Esophagus muscularis mucosa (tissue), 4 donors: ENCODE data around the gene SRP68. TPM values are rescaled to one million over a fixed set of nuclear protein-coding genes. Genes with fewer than 3 reads are reported as not detected.

Experiments used
- DNase-seq: peaks from one replicate; pipeline ENCODE4 v3.0.0-alpha.2; 2017; ENCODE audit errors: extremely low spot score
- H3K27ac ChIP-seq, 4 donors: fragments of 200-600 bp; sonication (generic); replicated peaks in 1 of 4; 1 replicate in 3 of 4; 2 replicates in 1 of 4; pipeline ENCODE4 v1.5.1; 2016 to 2019; ENCODE audit warnings: mild to moderate bottlenecking in 1 of 4
- H3K27me3 ChIP-seq, 4 donors: fragments of 200-600 bp; sonication (generic); one replicate each; pipeline versions ENCODE4 v1.5.1 to v1.6.0; 2016 to 2019
- H3K36me3 ChIP-seq, 4 donors: fragments of 200-600 bp; sonication (generic); one replicate each; pipeline ENCODE4 v1.5.1; 2016 to 2019
- H3K4me1 ChIP-seq, 4 donors: fragments of 200-600 bp; sonication (generic); one replicate each; pipeline ENCODE4 v1.5.1; 2016 to 2019
- H3K4me3 ChIP-seq, 4 donors: fragments of 200-600 bp; sonication (generic); 1 replicate in 2 of 4; 2 replicates in 2 of 4; pipeline ENCODE4 v1.5.1; 2016 to 2019; ENCODE audit warnings: mild to moderate bottlenecking in 4 of 4, moderate library complexity in 1 of 4
- H3K9me3 ChIP-seq, 4 donors: fragments of 200-600 bp; sonication (generic); 1 replicate in 3 of 4; 2 replicates in 1 of 4; pipeline ENCODE4 v1.5.1; 2016 to 2019
- EP300 ChIP-seq: sonication (generic); formaldehyde crosslinking; IDR thresholded peaks from one replicate; pipeline ENCODE4 v1.6.1; 2017; ENCODE audit warnings: antibody characterized with exemption
- POLR2A ChIP-seq: fragments of 450-650 bp; IDR thresholded peaks from one replicate; pipeline ENCODE4 v1.6.1; 2017; ENCODE audit warnings: antibody characterized with exemption, moderate library complexity, mild to moderate bottlenecking, low read depth
- POLR2AphosphoS5 ChIP-seq, 2 donors: sonication (generic); formaldehyde crosslinking; IDR thresholded peaks; one replicate each; pipeline ENCODE4 v1.6.1; 2017; ENCODE audit warnings: antibody characterized with exemption in 2 of 2
- WGBS: methylation state at CpG from one replicate; pipeline ENCODE4 v1.1.5; 2018; 5-methylcytosine and 5-hydroxymethylcytosine counted together
- intact Hi-C: fragments of 100-400 bp; cut with DNase I; formaldehyde crosslinking; loops from one replicate; pipeline ENCODE4 v1.15.1; 2023
- total RNA-seq, 4 donors: library from RNA; depleted of rRNA; stranded (reverse); fragments of >200 nt; gene quantifications; one replicate each; pipeline versions ENCODE4 v1.1.0 to v1.2.1, GENCODE V29; 2016
- TF ChIP-seq, protein P1 (sequence below), 3 experiments: fragments of 200-600 bp in 2 of 3; fragments of 450-650 bp in 1 of 3; sonication (generic) in 2 of 3; IDR thresholded peaks; one replicate each; pipeline ENCODE4 v1.5.1; 2017 to 2019; ENCODE audit warnings: antibody characterized with exemption in 3 of 3, mild to moderate bottlenecking in 2 of 3, moderate library complexity in 1 of 3

Gene SRP68
- total RNA-seq, 4 donors from 2014 or later = 41.9 to 56.9 (median 50.0) TPM

- intact Hi-C loops = no loop called here
- H3K4me1 ChIP-seq = no peaks in the 10 kb centered on the region
- 92% methylated on average over 5 of the region's 9 CpGs for WGBS
Observed at GRCh38 chr17:76023900-76024237, 48.4 kb downstream of the SRP68 start.

DNA sequence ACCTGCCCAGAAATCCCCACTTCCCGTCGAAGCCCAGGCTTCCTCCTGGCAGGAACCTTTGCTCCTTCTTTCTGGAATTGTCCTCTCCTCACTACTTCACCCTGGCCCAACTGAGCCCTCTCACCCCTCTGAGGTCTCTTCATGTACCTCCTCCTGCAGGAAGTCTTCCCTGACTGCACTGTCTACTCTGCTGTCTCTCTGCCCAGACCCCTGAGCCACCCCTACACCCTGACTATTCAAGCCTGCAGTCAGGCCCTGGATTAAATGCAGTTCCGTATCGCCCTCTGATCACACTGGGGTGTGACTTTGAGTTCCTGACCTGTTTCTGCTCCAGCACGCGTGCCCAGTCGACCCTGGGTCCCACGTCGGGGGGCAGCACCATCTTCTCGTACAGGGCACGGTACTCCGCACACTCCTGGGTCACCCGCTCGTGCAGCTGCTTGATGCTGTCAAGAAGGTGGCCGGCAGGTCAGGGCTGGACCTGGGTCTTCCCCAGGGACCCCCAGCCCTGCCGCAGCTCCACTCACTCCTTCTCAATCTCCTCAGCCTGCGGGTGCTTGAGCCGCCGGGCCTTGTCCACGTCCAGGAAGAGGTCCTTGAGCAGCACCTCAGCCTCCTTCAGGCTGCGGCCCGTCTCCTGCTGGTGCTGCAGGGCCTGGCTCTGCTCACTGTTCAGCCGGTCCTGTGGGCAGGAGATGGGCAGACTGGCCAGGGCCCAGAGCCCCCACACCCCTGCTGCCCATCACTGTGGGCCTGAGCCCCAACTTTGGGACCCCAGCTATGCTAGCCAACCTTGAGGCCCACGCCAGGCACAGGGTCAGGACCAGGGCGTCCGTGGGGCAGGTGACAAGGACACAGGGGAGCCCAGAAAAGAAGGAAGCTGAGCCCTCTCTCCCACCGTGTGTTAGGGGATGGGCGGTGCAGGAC is 49.1 kb downstream of the SRP68 start:
- 88% methylated on average over 28 of the region's 28 CpGs for WGBS
- no peaks in the 10 kb centered on the region for H3K9me3 ChIP-seq
- no peak overlapping the region for H3K4me3 ChIP-seq
- H3K27me3 ChIP-seq = peaks cover 0 to 12% (median 0%) of the 10 kb centered on the region in 4 donors
- H3K4me1 ChIP-seq = no peaks in the 10 kb centered on the region
- no peaks in the 10 kb centered on the region for H3K36me3 ChIP-seq
- DNase-seq = no peak
- H3K27ac ChIP-seq = no peak overlapping the region
- TF ChIP-seq, protein P1, sequence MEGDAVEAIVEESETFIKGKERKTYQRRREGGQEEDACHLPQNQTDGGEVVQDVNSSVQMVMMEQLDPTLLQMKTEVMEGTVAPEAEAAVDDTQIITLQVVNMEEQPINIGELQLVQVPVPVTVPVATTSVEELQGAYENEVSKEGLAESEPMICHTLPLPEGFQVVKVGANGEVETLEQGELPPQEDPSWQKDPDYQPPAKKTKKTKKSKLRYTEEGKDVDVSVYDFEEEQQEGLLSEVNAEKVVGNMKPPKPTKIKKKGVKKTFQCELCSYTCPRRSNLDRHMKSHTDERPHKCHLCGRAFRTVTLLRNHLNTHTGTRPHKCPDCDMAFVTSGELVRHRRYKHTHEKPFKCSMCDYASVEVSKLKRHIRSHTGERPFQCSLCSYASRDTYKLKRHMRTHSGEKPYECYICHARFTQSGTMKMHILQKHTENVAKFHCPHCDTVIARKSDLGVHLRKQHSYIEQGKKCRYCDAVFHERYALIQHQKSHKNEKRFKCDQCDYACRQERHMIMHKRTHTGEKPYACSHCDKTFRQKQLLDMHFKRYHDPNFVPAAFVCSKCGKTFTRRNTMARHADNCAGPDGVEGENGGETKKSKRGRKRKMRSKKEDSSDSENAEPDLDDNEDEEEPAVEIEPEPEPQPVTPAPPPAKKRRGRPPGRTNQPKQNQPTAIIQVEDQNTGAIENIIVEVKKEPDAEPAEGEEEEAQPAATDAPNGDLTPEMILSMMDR (IDR thresholded peaks at IDR 0.05) = no peak
- TF ChIP-seq EP300 (no peak), POLR2A (no peak), POLR2AphosphoS5 (IDR thresholded peaks at IDR 0.05) (no peak)
- intact Hi-C loops = no loop called here

More at GRCh38 chr17:76023900-76024237, 48.4 kb downstream of the SRP68 start:
- DNase-seq = no peak
- TF ChIP-seq POLR2AphosphoS5 (IDR thresholded peaks at IDR 0.05) (no peak), EP300 (no peak), POLR2A (no peak)
- TF ChIP-seq, protein P1 (IDR thresholded peaks at IDR 0.05) = no peak
- Histone ChIP-seq H3K27ac (no peak overlapping the region), H3K4me3 (no peak overlapping the region), H3K9me3 (no peaks in the 10 kb centered on the region), H3K27me3 (peaks cover 0 to 12% (median 0%) of the 10 kb centered on the region in 4 donors), H3K36me3 (no peaks in the 10 kb centered on the region)

- no peak for TF ChIP-seq EP300
- Histone ChIP-seq H3K4me3 (no peak overlapping the region), H3K36me3 (no peaks in the 10 kb centered on the region), H3K9me3 (no peaks in the 10 kb centered on the region), H3K27me3 (peaks cover 0 to 12% (median 0%) of the 10 kb centered on the region in 4 donors), H3K4me1 (no peaks in the 10 kb centered on the region), H3K27ac (no peak overlapping the region)
- 83% methylated on average over 10 of the region's 24 CpGs for WGBS
- intact Hi-C loops = no loop called here
- no peak for DNase-seq
Observed at GRCh38 chr17:76022285-76022684, 50.0 kb downstream of the SRP68 start.

- TF ChIP-seq POLR2A = no peak
- TF ChIP-seq EP300 = no peak
- TF ChIP-seq, protein P1 (IDR thresholded peaks at IDR 0.05) = no peak
- TF ChIP-seq POLR2AphosphoS5 (IDR thresholded peaks at IDR 0.05) = no peak
- H3K4me1 ChIP-seq = no peaks in the 10 kb centered on the region
- intact Hi-C loops = no loop called here
- 90% methylated on average over 6 of the region's 6 CpGs for WGBS
- no peaks in the 10 kb centered on the region for H3K36me3 ChIP-seq
- DNase-seq = no peak
- H3K9me3 ChIP-seq = no peaks in the 10 kb centered on the region
- H3K4me3 ChIP-seq = no peak overlapping the region
- peaks cover 0 to 15% (median 0%) of the 10 kb centered on the region in 4 donors for H3K27me3 ChIP-seq
- H3K27ac ChIP-seq = no peak overlapping the region
Observed at GRCh38 chr17:76019833-76020467, 52.4 kb downstream of the SRP68 start.

DNA sequence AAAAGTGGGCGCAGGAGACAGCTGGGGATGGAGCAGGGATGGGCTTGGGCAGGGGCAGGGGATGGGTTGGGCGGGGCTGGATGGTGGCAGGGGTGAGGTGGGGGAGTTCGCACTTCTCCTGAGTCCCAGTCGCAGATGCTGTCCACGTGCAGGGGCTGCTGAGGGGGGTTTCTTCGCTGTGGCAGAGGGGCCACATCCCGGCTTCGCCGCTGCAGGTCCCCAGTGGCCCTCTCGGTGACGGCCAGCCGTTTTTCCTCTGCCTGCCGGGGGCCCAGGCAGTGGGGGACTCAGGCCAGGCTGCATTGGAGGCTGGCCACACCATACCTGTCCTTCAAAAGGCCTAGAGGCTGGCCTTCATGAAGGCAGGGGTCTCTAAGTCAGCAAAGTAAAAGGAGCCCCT is 53.5 kb downstream of the SRP68 start:
- 92% methylated on average over 5 of the region's 13 CpGs for WGBS
- intact Hi-C loops = no loop called here
- TF ChIP-seq POLR2AphosphoS5 (IDR thresholded peaks at IDR 0.05) = no peak
- TF ChIP-seq POLR2A = no peak
- TF ChIP-seq, protein P1 (IDR thresholded peaks at IDR 0.05) = no peak
- TF ChIP-seq EP300 = no peak
- Histone ChIP-seq H3K36me3 (no peaks in the 10 kb centered on the region), H3K9me3 (no peaks in the 10 kb centered on the region), H3K27me3 (peaks cover 0 to 21% (median 0%) of the 10 kb centered on the region in 4 donors), H3K4me3 (no peak overlapping the region), H3K4me1 (peaks cover 0 to 9% (median 7%) of the 10 kb centered on the region in 4 donors), H3K27ac (no peak overlapping the region)
- no peak for DNase-seq
